HEK293 (cell line): ENCODE measurements around the gene ASF1A.

ENCODE experiments used
- CTCF ChIP-seq: fragments of 450-650 bp; formaldehyde crosslinking; IDR thresholded peaks from 2 replicates; pipeline ENCODE4 v1.5.1; 2016; ENCODE audit warnings: missing biosample characterization, missing genetic modification characterization
- GLIS1 ChIP-seq: fragments of 450-650 bp; formaldehyde crosslinking; IDR thresholded peaks from 2 replicates; pipeline ENCODE4 v1.5.1; 2016; ENCODE audit warnings: missing biosample characterization, missing genetic modification characterization
- HOXA7 ChIP-seq: sonication (generic); formaldehyde crosslinking; IDR thresholded peaks from 2 replicates; pipeline ENCODE4 v1.8.1; 2022; ENCODE audit warnings: missing genetic modification reagents, borderline replicate concordance
- KLF8 ChIP-seq: fragments of 450-650 bp; formaldehyde crosslinking; IDR thresholded peaks from 2 replicates; pipeline ENCODE4 v1.5.1; 2016; ENCODE audit warnings: missing biosample characterization, missing genetic modification characterization
- REST ChIP-seq: fragments of 450-650 bp; formaldehyde crosslinking; IDR thresholded peaks from 2 replicates; pipeline ENCODE4 v1.5.1; 2016; ENCODE audit warnings: missing biosample characterization, missing genetic modification characterization
- TCF7L2 ChIP-seq: IDR thresholded peaks from 2 replicates; pipeline ENCODE4 v1.6.1; 2011; ENCODE audit warnings: low read depth, mild to moderate bottlenecking, inconsistent platforms, low read length, moderate library complexity, borderline replicate concordance
- ZNF132 ChIP-seq: fragments of 450-650 bp; formaldehyde crosslinking; IDR thresholded peaks from 2 replicates; pipeline ENCODE4 v1.5.1; 2017; ENCODE audit warnings: missing biosample characterization, missing genetic modification characterization, borderline replicate concordance
- ZNF157 ChIP-seq: fragments of 450-650 bp; formaldehyde crosslinking; IDR thresholded peaks from 2 replicates; pipeline ENCODE4 v1.5.1; 2016; ENCODE audit warnings: missing biosample characterization, missing genetic modification characterization
- ZNF18 ChIP-seq: fragments of 450-650 bp; formaldehyde crosslinking; IDR thresholded peaks from 2 replicates; pipeline ENCODE4 v1.5.1; 2016; ENCODE audit warnings: missing biosample characterization, missing genetic modification characterization
- ZNF274 ChIP-seq, 2 experiments: fragments of 200-500 bp in 1 of 2; fragments of 450-650 bp in 1 of 2; sonication (Bioruptor generic) in 1 of 2; formaldehyde crosslinking in 1 of 2; IDR thresholded peaks; 2 replicates each; pipeline versions ENCODE4 v1.5.1 to v1.6.1; 2014 to 2016; ENCODE audit warnings: borderline replicate concordance in 1 of 2, inconsistent platforms in 1 of 2, low read length in 1 of 2, missing biosample characterization in 1 of 2, missing genetic modification characterization in 1 of 2
- ZNF423 ChIP-seq: fragments of 450-650 bp; formaldehyde crosslinking; IDR thresholded peaks from 2 replicates; pipeline ENCODE4 v1.5.1; 2016; ENCODE audit warnings: missing biosample characterization, missing genetic modification characterization
- ZNF585B ChIP-seq: fragments of 450-650 bp; formaldehyde crosslinking; IDR thresholded peaks from 2 replicates; pipeline ENCODE4 v1.5.1; 2016; ENCODE audit warnings: missing biosample characterization, missing genetic modification characterization
- ZSCAN18 ChIP-seq: fragments of 450-650 bp; formaldehyde crosslinking; IDR thresholded peaks from 2 replicates; pipeline ENCODE4 v1.5.1; 2016; ENCODE audit warnings: missing biosample characterization, missing genetic modification characterization

GRCh38 chr6:118952683-118953082 is 58.7 kb downstream of the ASF1A start:
- TF ChIP-seq ZNF274 (IDR thresholded peaks at IDR 0.05; ENCODE audit: low read length) (no peak), ZNF274 (tag by site-specific recombination; IDR thresholded peaks at IDR 0.05; ENCODE audit: borderline replicate concordance) (no peak), ZNF585B (no peak), ZNF18 (tag by site-specific recombination) (no peak), HOXA7 (CRISPR knock-in tag) (no peak), CTCF (tag by site-specific recombination) (no peak), KLF8 (tag by site-specific recombination) (no peak), ZSCAN18 (no peak), GLIS1 (tag by site-specific recombination) (no peak), TCF7L2 (no peak), ZNF157 (no peak), REST (no peak), ZNF423 (tag by site-specific recombination) (no peak), ZNF132 (tag by site-specific recombination) (no peak)
